Liver (tissue), 9 donors: Measurements from ENCODE around the gene BMPER. TPM values are rescaled to one million over a fixed set of nuclear protein-coding genes. Genes with fewer than 3 reads are reported as not detected.
"Not testable (repeated sequence)": the region's sequence is repeated elsewhere in the genome, so short reads cannot be mapped to it uniquely, and the experiment has no call there.

ENCODE experiments used
- DNase-seq: peaks from one replicate; pipeline ENCODE4 v3.0.0-alpha.2; 2017; ENCODE audit warnings: low spot score
- H3K27ac ChIP-seq, 2 donors: one replicate each; pipeline ENCODE4 v1.7.0; 2013; ENCODE audit warnings: inconsistent platforms in 2 of 2, low read length in 2 of 2, control low read depth in 1 of 2, low read depth in 1 of 2, mild to moderate bottlenecking in 1 of 2
- H3K27me3 ChIP-seq, 4 donors: one replicate each; pipeline versions ENCODE4 v1.6.1 to v1.7.0; 2013; ENCODE audit warnings: low read length in 3 of 4, inconsistent platforms in 1 of 4, mild to moderate bottlenecking in 1 of 4, moderate library complexity in 1 of 4; ENCODE audit not compliant: control insufficient read depth in 4 of 4, insufficient read depth in 4 of 4
- H3K36me3 ChIP-seq, 4 donors: one replicate each; pipeline versions ENCODE4 v1.6.1 to v1.7.0; 2013; ENCODE audit warnings: low read length in 3 of 4, mild to moderate bottlenecking in 3 of 4, low read depth in 1 of 4, moderate library complexity in 1 of 4; ENCODE audit not compliant: control insufficient read depth in 4 of 4, insufficient read depth in 3 of 4
- H3K4me1 ChIP-seq, 4 donors: one replicate each; pipeline versions ENCODE4 v1.6.1 to v1.7.0; 2013; ENCODE audit warnings: low read length in 3 of 4, mild to moderate bottlenecking in 3 of 4, moderate library complexity in 1 of 4; ENCODE audit not compliant: control insufficient read depth in 4 of 4, insufficient read depth in 4 of 4
- H3K4me3 ChIP-seq, 3 donors: one replicate each; pipeline versions ENCODE4 v1.6.1 to v1.7.0; 2013; ENCODE audit warnings: low read length in 3 of 3, control low read depth in 1 of 3, low read depth in 1 of 3, mild to moderate bottlenecking in 1 of 3
- H3K9ac ChIP-seq, 2 donors: one replicate each; pipeline ENCODE4 v1.7.0; 2013; ENCODE audit warnings: low read length in 2 of 2, mild to moderate bottlenecking in 2 of 2, moderate library complexity in 2 of 2, control low read depth in 1 of 2, low read depth in 1 of 2
- H3K9me3 ChIP-seq, 4 donors: one replicate each; pipeline versions ENCODE4 v1.6.1 to v1.7.0; 2013; ENCODE audit warnings: low read length in 3 of 4; ENCODE audit not compliant: control insufficient read depth in 4 of 4
- FOXA1 ChIP-seq: IDR thresholded peaks from 2 replicates; pipeline ENCODE4 v1.6.1; 2016; ENCODE audit warnings: antibody characterized with exemption
- FOXA2 ChIP-seq: IDR thresholded peaks from 2 replicates; pipeline ENCODE4 v1.6.1; 2016; ENCODE audit warnings: antibody characterized with exemption
- HNF4A ChIP-seq, 2 donors: conservative IDR thresholded peaks; 2 replicates each; pipeline ENCODE4 v1.6.1; 2016; ENCODE audit warnings: antibody characterized with exemption in 2 of 2, mild to moderate bottlenecking in 2 of 2
- HNF4G ChIP-seq: IDR thresholded peaks from 2 replicates; pipeline ENCODE4 v1.6.1; 2016; ENCODE audit warnings: antibody characterized with exemption
- NR2F2 ChIP-seq: IDR thresholded peaks from 2 replicates; pipeline ENCODE4 v1.6.1; 2016; ENCODE audit warnings: antibody characterized with exemption
- RAD21 ChIP-seq, 2 donors: IDR thresholded peaks; 2 replicates each; pipeline ENCODE4 v1.6.1; 2016; ENCODE audit warnings: antibody characterized with exemption in 2 of 2, mild to moderate bottlenecking in 2 of 2
- YY1 ChIP-seq: IDR thresholded peaks from 2 replicates; pipeline ENCODE4 v1.6.1; 2016; ENCODE audit warnings: antibody characterized with exemption, mild to moderate bottlenecking
- WGBS: extraction: QIAGEN DNeasy Blood & Tissue Kit; methylation state at CpG from one replicate; pipeline ENCODE4 v1.1.7; 2013; 5-methylcytosine and 5-hydroxymethylcytosine counted together
- polyA plus RNA-seq, 2 donors: library from polyadenylated mRNA; stranded (reverse) in 1 of 2; unstranded in 1 of 2; fragments of 200-250 nt in 1 of 2; fragments of >200 nt in 1 of 2; fragmentation: Nextera tagmentation in 1 of 2; extraction: Ambion mirVana in 1 of 2; gene quantifications; one replicate each; pipeline versions ENCODE4 v1.2.1 to v1.2.3, GENCODE V29; 2013 to 2015
- total RNA-seq, 2 donors: library from RNA; depleted of rRNA; stranded (reverse); fragments of >200 nt; gene quantifications; one replicate each; pipeline ENCODE4 v1.2.3, GENCODE V29; 2014
- TF ChIP-seq, protein P1 (sequence below): fragments of 150-350 bp; IDR thresholded peaks from 2 replicates; pipeline ENCODE4 v1.5.1; 2017; ENCODE audit warnings: improper control_type of control experiment, low read depth, low read length; ENCODE audit not compliant: missing input control
- TF ChIP-seq, protein P2 (sequence below): IDR thresholded peaks from 2 replicates; pipeline ENCODE4 v1.6.1; 2016; ENCODE audit warnings: antibody characterized with exemption
- TF ChIP-seq, protein P3 (sequence below): IDR thresholded peaks from 2 replicates; pipeline ENCODE4 v1.6.1; 2016; ENCODE audit warnings: antibody characterized with exemption
- TF ChIP-seq, protein P4 (sequence below): IDR thresholded peaks from 2 replicates; pipeline ENCODE4 v1.6.1; 2016; ENCODE audit warnings: antibody characterized with exemption, mild to moderate bottlenecking
- donor health status: healthy.
- donor health status: healthy.
- donor health status: healthy.
- donor health status: healthy.
- donor health status: healthy.

Gene BMPER
- total and polyA plus RNA-seq, 4 donors: 4.0 to 8.5 (median 6.2) TPM

DNA sequence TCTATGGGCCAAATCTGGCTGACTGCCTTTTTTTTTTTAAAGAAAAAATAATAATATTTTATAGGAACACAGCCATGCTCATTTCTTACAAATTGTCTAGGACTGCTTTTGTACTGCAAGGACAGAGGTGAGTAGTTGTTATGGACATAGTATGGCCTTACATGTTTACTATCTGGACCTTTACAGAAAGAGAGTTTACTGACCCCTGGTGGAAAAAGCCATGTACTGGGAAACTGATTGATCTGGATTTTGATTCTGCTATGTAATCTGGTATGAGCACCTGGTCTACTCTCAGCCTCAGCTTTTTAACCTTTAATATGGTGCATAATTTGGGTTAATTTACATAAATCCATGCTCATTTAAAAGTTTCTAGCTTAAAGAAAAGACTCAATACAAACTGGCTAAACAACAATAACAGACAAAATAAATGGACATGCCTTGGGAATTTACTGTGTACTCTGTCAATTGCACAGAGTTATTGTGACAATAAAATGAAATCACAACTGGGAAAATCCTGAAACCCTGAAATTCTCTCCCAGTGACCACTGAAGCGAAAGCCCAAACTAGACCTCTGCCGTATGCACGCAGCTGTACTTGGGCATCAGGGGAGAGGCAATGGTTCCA is 260.7 kb downstream of the BMPER start:
- Histone ChIP-seq H3K4me1 (no peaks in the 10 kb centered on the region), H3K27me3 (no peaks in the 10 kb centered on the region), H3K9ac (no peak overlapping the region), H3K27ac (no peak overlapping the region), H3K9me3 (no peaks in the 10 kb centered on the region), H3K4me3 (no peak overlapping the region), H3K36me3 (no peaks in the 10 kb centered on the region)
- WGBS: 87% methylated on average over 3 of the region's 3 CpGs
- TF ChIP-seq, protein P1, sequence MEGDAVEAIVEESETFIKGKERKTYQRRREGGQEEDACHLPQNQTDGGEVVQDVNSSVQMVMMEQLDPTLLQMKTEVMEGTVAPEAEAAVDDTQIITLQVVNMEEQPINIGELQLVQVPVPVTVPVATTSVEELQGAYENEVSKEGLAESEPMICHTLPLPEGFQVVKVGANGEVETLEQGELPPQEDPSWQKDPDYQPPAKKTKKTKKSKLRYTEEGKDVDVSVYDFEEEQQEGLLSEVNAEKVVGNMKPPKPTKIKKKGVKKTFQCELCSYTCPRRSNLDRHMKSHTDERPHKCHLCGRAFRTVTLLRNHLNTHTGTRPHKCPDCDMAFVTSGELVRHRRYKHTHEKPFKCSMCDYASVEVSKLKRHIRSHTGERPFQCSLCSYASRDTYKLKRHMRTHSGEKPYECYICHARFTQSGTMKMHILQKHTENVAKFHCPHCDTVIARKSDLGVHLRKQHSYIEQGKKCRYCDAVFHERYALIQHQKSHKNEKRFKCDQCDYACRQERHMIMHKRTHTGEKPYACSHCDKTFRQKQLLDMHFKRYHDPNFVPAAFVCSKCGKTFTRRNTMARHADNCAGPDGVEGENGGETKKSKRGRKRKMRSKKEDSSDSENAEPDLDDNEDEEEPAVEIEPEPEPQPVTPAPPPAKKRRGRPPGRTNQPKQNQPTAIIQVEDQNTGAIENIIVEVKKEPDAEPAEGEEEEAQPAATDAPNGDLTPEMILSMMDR: peak; percentile 65
- TF ChIP-seq, protein P2, sequence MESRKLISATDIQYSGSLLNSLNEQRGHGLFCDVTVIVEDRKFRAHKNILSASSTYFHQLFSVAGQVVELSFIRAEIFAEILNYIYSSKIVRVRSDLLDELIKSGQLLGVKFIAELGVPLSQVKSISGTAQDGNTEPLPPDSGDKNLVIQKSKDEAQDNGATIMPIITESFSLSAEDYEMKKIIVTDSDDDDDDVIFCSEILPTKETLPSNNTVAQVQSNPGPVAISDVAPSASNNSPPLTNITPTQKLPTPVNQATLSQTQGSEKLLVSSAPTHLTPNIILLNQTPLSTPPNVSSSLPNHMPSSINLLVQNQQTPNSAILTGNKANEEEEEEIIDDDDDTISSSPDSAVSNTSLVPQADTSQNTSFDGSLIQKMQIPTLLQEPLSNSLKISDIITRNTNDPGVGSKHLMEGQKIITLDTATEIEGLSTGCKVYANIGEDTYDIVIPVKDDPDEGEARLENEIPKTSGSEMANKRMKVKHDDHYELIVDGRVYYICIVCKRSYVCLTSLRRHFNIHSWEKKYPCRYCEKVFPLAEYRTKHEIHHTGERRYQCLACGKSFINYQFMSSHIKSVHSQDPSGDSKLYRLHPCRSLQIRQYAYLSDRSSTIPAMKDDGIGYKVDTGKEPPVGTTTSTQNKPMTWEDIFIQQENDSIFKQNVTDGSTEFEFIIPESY: no peak
- TF ChIP-seq, protein P3, sequence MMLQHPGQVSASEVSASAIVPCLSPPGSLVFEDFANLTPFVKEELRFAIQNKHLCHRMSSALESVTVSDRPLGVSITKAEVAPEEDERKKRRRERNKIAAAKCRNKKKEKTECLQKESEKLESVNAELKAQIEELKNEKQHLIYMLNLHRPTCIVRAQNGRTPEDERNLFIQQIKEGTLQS: no peak
- TF ChIP-seq HNF4A (conservative IDR thresholded peaks at IDR 0.05) (no peak), YY1 (no peak), FOXA2 (peak; percentile 68), FOXA1 (peak; percentile 49), HNF4G (no peak), RAD21 (IDR thresholded peaks at IDR 0.05) (peak; percentile 77)
- no peak for DNase-seq

DNA sequence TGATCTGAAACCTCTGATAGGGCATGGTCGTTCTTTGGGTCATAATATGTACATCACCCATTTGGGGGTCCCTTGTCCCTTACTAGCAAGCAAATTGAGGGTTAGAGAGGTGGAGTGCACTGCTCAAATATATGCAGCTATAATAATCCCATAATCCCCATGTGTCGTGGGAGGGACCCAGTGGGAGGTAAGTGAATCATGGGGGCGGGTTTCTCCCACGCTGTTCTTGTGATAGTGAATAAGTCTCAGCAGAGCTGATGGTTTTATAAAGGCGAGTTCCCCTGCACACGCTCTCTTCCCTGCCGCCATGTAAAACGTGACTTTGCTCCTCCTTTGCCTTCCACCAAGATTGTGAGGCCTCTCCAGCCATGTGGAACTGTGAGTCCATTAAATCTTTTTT is 262.7 kb downstream of the BMPER start:
- Histone ChIP-seq H3K4me1 (no peaks in the 10 kb centered on the region), H3K4me3 (no peak overlapping the region), H3K9ac (no peak overlapping the region), H3K9me3 (no peaks in the 10 kb centered on the region), H3K36me3 (no peaks in the 10 kb centered on the region), H3K27ac (no peak overlapping the region), H3K27me3 (no peaks in the 10 kb centered on the region)
- 81% methylated on average over 8 of the region's 8 CpGs for WGBS
- DNase-seq: no peak
- no peak for TF ChIP-seq RAD21 (IDR thresholded peaks at IDR 0.05)
- TF ChIP-seq, protein P4, sequence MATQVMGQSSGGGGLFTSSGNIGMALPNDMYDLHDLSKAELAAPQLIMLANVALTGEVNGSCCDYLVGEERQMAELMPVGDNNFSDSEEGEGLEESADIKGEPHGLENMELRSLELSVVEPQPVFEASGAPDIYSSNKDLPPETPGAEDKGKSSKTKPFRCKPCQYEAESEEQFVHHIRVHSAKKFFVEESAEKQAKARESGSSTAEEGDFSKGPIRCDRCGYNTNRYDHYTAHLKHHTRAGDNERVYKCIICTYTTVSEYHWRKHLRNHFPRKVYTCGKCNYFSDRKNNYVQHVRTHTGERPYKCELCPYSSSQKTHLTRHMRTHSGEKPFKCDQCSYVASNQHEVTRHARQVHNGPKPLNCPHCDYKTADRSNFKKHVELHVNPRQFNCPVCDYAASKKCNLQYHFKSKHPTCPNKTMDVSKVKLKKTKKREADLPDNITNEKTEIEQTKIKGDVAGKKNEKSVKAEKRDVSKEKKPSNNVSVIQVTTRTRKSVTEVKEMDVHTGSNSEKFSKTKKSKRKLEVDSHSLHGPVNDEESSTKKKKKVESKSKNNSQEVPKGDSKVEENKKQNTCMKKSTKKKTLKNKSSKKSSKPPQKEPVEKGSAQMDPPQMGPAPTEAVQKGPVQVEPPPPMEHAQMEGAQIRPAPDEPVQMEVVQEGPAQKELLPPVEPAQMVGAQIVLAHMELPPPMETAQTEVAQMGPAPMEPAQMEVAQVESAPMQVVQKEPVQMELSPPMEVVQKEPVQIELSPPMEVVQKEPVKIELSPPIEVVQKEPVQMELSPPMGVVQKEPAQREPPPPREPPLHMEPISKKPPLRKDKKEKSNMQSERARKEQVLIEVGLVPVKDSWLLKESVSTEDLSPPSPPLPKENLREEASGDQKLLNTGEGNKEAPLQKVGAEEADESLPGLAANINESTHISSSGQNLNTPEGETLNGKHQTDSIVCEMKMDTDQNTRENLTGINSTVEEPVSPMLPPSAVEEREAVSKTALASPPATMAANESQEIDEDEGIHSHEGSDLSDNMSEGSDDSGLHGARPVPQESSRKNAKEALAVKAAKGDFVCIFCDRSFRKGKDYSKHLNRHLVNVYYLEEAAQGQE: no peak
- TF ChIP-seq, protein P2: no peak
- TF ChIP-seq NR2F2: no peak
- TF ChIP-seq HNF4A (conservative IDR thresholded peaks at IDR 0.05): no peak

DNA sequence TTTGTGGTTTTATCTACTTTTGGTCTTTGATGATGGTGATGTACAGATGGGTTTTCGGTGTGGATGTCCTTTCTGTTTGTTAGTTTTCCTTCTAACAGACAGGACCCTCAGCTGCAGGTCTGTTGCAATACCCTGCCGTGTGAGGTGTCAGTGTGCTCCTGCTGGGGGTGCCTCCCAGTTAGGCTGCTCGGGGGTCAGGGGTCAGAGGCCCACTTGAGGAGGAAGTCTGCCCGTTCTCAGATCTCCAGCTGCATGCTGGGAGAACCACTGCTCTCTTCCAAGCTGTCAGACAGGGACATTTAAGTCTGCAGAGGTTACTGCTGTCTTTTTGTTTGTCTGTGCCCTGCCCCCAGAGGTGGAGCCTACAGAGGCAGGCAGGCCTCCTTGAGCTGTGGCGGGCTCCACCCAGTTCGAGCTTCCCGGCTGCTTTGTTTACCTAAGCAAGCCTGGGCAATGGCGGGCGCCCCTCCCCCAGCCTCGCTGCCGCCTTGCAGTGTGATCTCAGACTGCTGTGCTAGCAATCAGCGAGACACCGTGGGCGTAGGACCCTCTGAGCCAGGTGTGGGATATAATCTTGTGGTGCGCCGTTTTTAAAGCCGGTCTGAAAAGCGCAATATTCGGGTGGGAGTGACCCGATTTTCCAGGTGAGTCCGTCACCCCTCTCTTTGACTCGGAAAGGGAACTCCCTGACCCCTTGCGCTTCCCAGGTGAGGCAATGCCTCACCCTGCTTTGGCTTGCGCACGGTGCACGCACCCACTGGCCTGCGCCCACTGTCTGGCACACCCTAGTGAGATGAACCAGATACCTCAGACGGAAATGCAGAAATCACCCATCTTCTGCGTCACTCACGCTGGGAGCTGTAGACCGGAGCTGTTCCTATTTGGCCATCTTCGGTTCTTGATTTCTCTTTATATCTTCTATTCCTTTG is 269.6 kb downstream of the BMPER start:
- not testable (repeated sequence) for H3K4me1 ChIP-seq, DNase-seq, H3K27me3 ChIP-seq, H3K36me3 ChIP-seq, H3K4me3 ChIP-seq, H3K27ac ChIP-seq, H3K9me3 ChIP-seq, H3K9ac ChIP-seq
- 74% methylated on average over 29 of the region's 32 CpGs for WGBS
